ENCODE results near the gene PEAR1. TPM values are rescaled to one million over a fixed set of nuclear protein-coding genes. Genes with fewer than 3 reads are reported as not detected.

The PEAR1 gene
- total RNA-seq, 1 donor from 2014 or later, result 1.8 TPM

- no peak for FAIRE-seq
These were observed 10.9 kb downstream of the PEAR1 start for GRCh38 chr1:156904187-156904959.

GRCh38 chr1:156905176-156905575 lies 11.7 kb downstream of the PEAR1 start:
- no peak for FAIRE-seq
- H3K27me3 ChIP-seq (ENCODE audit: control insufficient read depth, insufficient read depth, low read length), result no peaks in the 10 kb centered on the region
- peaks cover 7% of the 10 kb centered on the region for H3K36me3 ChIP-seq (ENCODE audit: control insufficient read depth, insufficient read depth, low read length)
- no peak for TF ChIP-seq CTCF (IDR thresholded peaks at IDR 0.05; ENCODE audit: insufficient read depth, low read length, severe bottlenecking)
- no peak for DNase-seq (ENCODE audit: low read depth)
- H3K4me3 ChIP-seq (ENCODE audit: low read depth, low read length), result no peak overlapping the region

More at GRCh38 chr1:156904187-156904959, 10.9 kb downstream of the PEAR1 start:
- Histone ChIP-seq H3K36me3 (ENCODE audit: control insufficient read depth, insufficient read depth, low read length) (peaks cover 7% of the 10 kb centered on the region), H3K4me3 (ENCODE audit: low read depth, low read length) (no peak overlapping the region), H3K27me3 (ENCODE audit: control insufficient read depth, insufficient read depth, low read length) (no peaks in the 10 kb centered on the region)
- no peak for DNase-seq (ENCODE audit: low read depth)
- TF ChIP-seq CTCF (IDR thresholded peaks at IDR 0.05; ENCODE audit: insufficient read depth, low read length, severe bottlenecking), result no peak

GRCh38 chr1:156905651-156906050 lies 12.1 kb downstream of the PEAR1 start:
- DNase-seq (ENCODE audit: low read depth), result no peak
- Histone ChIP-seq H3K36me3 (ENCODE audit: control insufficient read depth, insufficient read depth, low read length) (peaks cover 7% of the 10 kb centered on the region), H3K27me3 (ENCODE audit: control insufficient read depth, insufficient read depth, low read length) (no peaks in the 10 kb centered on the region), H3K4me3 (ENCODE audit: low read depth, low read length) (no peak overlapping the region)
- no peak for TF ChIP-seq CTCF (IDR thresholded peaks at IDR 0.05; ENCODE audit: insufficient read depth, low read length, severe bottlenecking)
- FAIRE-seq, result no peak

- TF ChIP-seq CTCF (IDR thresholded peaks at IDR 0.05; ENCODE audit: insufficient read depth, low read length, severe bottlenecking), result no peak
- peaks cover 7% of the 10 kb centered on the region for H3K36me3 ChIP-seq (ENCODE audit: control insufficient read depth, insufficient read depth, low read length)
- no peak overlapping the region for H3K4me3 ChIP-seq (ENCODE audit: low read depth, low read length)
- no peaks in the 10 kb centered on the region for H3K27me3 ChIP-seq (ENCODE audit: control insufficient read depth, insufficient read depth, low read length)
- FAIRE-seq, result no peak
- no peak for DNase-seq (ENCODE audit: low read depth)
These were observed 12.8 kb downstream of the PEAR1 start for GRCh38 chr1:156906206-156906906.

GRCh38 chr1:156908541-156908940 lies 15.0 kb downstream of the PEAR1 start:
- Histone ChIP-seq H3K4me3 (ENCODE audit: low read depth, low read length) (peak overlapping the region; percentile 66), H3K27me3 (ENCODE audit: control insufficient read depth, insufficient read depth, low read length) (no peaks in the 10 kb centered on the region), H3K36me3 (ENCODE audit: control insufficient read depth, insufficient read depth, low read length) (peaks cover 12% of the 10 kb centered on the region)
- no peak for DNase-seq (ENCODE audit: low read depth)
- no peak for FAIRE-seq
- TF ChIP-seq CTCF (IDR thresholded peaks at IDR 0.05; ENCODE audit: insufficient read depth, low read length, severe bottlenecking), result no peak

All from bronchial epithelial cell (primary cell).